ENCODE measurements around the gene SLCO3A1. TPM values are rescaled to one million over a fixed set of nuclear protein-coding genes. Genes with fewer than 3 reads are reported as not detected.

The SLCO3A1 gene
- total RNA-seq, 1 donor: 8.6 TPM

GRCh38 chr15:91871837-91872236, 18.3 kb downstream of the SLCO3A1 start:
- no peak overlapping the region for H3K4me3 ChIP-seq (ENCODE audit: low read depth, low read length)
- DNase-seq (ENCODE audit: low read depth): no peak
- TF ChIP-seq CTCF (IDR thresholded peaks at IDR 0.05; ENCODE audit: insufficient read depth, low read depth, low read length): no peak

DNA sequence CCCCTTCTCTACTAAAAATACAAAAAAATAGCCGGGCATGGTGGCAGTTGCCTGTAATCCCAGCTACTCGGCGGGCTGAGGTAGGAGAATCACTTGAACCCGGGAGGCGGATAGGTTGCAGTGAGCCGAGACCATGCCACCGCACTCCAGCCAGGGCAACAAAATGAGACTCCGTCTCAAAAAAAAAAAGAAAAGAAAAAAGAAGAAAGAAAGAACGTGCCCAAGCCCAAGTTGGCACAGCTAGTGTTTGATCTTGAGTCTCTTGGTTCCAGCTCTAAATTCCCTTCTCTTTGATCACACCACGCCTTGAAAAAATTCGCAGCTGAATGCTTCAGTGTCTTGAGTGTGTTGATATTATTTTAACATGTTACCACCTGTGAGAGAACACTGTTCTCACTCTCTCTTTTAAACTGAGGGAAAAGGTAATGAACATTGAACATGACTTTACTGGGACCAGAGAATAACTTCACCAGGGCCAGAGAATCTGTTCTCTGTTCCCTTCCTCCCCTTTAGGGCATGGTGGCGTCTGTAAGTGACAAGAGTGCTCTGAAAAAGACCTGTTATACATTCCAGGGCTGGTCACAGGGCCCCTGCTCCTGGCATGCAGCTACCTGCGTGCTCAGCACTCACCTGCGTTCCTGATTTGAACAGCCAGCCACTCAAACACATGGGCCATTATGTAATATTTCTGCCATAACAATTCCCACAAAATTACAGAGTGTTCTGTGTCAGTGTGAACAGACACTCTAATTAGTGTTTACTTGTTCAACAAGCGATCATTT, 19.0 kb downstream of the SLCO3A1 start:
- no peak for DNase-seq (ENCODE audit: low read depth)
- H3K4me3 ChIP-seq (ENCODE audit: low read depth, low read length): no peak overlapping the region
- TF ChIP-seq CTCF (IDR thresholded peaks at IDR 0.05; ENCODE audit: insufficient read depth, low read depth, low read length): no peak

DNA sequence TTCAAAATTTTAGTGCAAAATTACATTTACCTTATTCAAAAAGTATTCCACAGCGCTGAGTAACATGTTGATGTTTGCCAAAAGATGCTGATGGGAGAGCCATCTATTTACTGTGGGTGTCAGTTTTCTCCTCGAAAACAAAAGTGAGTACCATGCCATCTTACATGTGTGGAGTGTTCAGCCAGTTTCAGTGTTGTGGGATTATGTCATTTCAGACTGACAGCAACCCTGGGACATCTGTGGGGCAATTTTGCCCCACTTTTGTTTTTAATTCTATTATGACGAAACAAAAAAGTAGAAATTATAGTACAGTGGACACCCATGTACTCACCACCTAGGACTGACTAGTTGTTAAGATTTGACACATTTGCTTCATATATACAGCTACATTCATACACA, 19.6 kb downstream of the SLCO3A1 start:
- H3K4me3 ChIP-seq (ENCODE audit: low read depth, low read length): no peak overlapping the region
- no peak for TF ChIP-seq CTCF (IDR thresholded peaks at IDR 0.05; ENCODE audit: insufficient read depth, low read depth, low read length)
- DNase-seq (ENCODE audit: low read depth): no peak

DNA sequence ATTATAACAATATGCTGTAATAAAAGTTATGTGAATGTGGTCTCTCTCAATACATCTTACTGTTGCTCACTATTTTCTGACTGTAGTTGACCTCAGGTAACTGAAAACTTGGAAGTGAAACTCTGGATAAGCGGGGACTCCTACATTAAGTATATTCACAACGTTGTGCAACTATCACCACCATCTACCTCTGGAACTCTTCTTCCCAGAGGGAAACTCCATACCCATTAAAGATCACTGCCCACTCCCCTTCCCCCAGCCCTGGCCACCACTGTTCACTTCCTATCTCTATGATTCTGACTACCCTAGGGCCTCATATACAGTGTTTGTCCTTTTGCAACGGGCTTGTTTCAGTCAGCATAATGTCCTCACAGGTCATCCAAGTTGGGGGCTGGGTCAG, 20.7 kb downstream of the SLCO3A1 start:
- TF ChIP-seq CTCF (IDR thresholded peaks at IDR 0.05; ENCODE audit: insufficient read depth, low read depth, low read length): no peak
- no peak for DNase-seq (ENCODE audit: low read depth)
- H3K4me3 ChIP-seq (ENCODE audit: low read depth, low read length): no peak overlapping the region

DNA sequence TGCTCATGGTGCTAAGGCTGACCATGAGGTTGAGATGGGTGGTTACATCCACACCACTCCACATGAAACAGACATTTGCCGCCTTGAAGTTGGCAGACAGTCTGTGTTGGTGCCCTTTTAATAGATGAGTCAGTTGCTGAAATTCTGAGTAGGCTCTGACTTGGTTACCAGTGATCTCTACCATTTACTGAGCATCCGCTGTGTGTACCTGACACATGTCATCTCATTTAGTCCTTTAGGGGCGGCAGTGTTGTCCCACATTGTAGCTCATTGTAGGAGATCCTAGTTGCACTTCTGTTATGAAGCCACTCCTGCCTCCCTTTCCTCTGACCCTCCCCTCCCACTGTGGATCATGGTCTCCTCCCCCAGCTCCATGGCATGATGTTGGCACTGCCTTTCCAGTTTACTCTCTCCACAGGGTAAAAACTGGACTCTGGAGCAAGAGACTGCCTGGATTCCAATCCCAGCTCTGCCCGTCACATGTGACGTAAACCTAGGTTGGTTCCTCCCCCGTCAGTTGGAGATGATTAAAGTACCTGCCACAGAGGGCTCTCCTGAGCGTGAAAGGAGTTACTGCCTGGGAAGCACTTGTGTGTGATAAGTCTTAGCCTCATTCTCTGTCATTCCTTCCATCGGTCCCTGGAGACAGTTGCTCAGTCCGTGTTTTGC, 21.6 kb downstream of the SLCO3A1 start:
- H3K4me3 ChIP-seq (ENCODE audit: low read depth, low read length): no peak overlapping the region
- no peak for TF ChIP-seq CTCF (IDR thresholded peaks at IDR 0.05; ENCODE audit: insufficient read depth, low read depth, low read length)
- no peak for DNase-seq (ENCODE audit: low read depth)

- H3K4me3 ChIP-seq (ENCODE audit: low read depth, low read length): no peak overlapping the region
- no peak for TF ChIP-seq CTCF (IDR thresholded peaks at IDR 0.05; ENCODE audit: insufficient read depth, low read depth, low read length)
- DNase-seq (ENCODE audit: low read depth): no peak
Observed at GRCh38 chr15:91876187-91876586, 22.7 kb downstream of the SLCO3A1 start.

Data from fibroblast of villous mesenchyme (primary cell).